GM21367 (cell line): ENCODE measurements around the gene WDR37.

Experiments
- ATAC-seq: cut with Tn5 transposase; IDR thresholded peaks from one replicate; pipeline ENCODE4 v1.9.1; 2021; ENCODE audit not compliant: unreplicated experiment

Gene WDR37

DNA sequence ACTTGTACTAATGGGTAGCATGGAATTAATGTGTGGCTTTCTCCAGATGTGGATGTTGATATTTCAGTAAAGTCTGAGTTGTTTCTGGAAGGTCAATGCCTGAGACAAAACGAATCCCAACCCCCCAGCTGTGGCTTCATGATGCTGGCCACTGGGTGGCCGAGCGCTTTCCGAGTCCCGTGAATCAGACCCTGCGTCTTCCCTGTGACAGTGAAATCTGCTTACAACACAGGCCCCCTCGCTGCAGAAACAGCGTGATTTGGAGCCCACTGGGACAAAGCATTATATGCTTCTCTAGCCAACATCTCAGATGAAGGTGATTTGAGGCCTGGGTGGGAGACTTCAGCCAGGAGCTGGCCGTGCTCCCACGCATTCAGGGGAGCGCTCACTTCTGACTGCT is 124.7 kb downstream of the WDR37 start:
- ATAC-seq = no peak
